GM10248 (cell line): ENCODE data around the gene GTF2F1.

ENCODE experiments used
- CTCF ChIA-PET: fragments of 300-600 bp; sonication (Branson Sonifier 250); formaldehyde crosslinking; extraction: SDS; loops from one replicate; lab custom pipeline; 2021; ENCODE audit warnings: antibody characterized with exemption; lab: Yijun Ruan, JAX
- POLR2A ChIA-PET: fragments of 350-650 bp; sonication (Branson Sonifier 250); formaldehyde crosslinking; extraction: SDS; loops from one replicate; lab custom pipeline; 2020; ENCODE audit warnings: antibody characterized with exemption; lab: Yijun Ruan, JAX
- DNase-seq: peaks from one replicate; pipeline ENCODE4 v3.0.0; 2012; ENCODE audit errors: extremely low spot score
- TF ChIP-seq, protein P1 (sequence below): IDR thresholded peaks from 2 replicates; pipeline ENCODE4 v1.5.1; 2012; ENCODE audit warnings: mild to moderate bottlenecking, low read depth; ENCODE audit errors: extremely low read depth, missing control alignments, control extremely low read depth

The GTF2F1 gene, protein sequence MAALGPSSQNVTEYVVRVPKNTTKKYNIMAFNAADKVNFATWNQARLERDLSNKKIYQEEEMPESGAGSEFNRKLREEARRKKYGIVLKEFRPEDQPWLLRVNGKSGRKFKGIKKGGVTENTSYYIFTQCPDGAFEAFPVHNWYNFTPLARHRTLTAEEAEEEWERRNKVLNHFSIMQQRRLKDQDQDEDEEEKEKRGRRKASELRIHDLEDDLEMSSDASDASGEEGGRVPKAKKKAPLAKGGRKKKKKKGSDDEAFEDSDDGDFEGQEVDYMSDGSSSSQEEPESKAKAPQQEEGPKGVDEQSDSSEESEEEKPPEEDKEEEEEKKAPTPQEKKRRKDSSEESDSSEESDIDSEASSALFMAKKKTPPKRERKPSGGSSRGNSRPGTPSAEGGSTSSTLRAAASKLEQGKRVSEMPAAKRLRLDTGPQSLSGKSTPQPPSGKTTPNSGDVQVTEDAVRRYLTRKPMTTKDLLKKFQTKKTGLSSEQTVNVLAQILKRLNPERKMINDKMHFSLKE

DNA sequence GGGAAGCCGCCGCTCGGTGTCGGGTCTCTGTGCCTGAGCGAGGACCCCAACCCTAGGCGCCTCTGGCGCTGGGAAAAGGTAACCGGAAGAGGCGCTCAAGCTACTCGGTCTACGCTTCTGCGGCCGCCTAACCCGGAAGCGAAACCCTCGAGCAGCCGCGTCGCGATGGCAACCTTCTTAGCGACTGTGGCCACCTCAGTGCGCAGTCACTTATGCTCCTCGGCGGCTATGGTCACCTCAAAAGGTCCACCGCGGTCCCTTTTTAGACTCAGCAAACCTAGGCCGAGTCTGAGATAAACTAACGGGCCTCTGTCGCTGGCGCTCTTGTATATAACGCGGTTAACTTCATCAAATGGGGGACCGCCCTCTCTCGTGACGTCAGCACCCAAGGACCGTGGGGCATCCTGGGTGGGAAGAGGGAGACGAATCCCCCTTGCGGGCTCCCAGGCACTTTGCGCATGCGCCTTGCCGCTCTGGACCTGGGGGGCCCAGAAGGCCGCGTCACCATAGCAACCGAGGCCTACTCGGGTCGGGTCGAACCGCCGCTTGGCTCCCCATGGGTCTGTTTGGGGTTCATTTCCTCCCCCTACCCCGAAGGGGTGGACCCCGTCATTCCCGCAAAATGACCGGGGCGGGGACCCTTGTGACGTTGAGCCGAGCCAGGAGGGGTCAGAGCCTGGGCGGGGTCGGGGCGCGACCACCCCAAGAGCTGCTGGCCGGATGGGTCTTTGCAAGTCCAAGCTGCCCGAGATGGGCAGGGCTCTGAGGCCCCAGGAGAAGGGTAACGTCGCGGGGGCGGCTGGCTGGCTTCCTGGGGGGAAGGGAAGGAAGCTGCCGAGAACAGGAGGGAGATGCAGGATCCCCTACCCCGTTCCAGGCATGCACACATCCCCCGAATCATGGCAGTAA lies at the start of gene GTF2F1:
TSS of gene GTF2F1 (minus strand) at position 91 of the 909 bp plus-strand sequence. CDS start 169 bp downstream, outside the sequence.
- ChIA-PET CTCF (interaction anchor here (1.3 to 1.5 kb wide), 3 partner anchors 16 to 174 kb away, joined by 3 to 5 read pairs (median 4); no protein-coding TSS in a partner anchor), POLR2A (interaction anchor here (0.6 to 1.4 kb wide), 4 partner anchors 11 to 206 kb away, joined by 4 to 6 read pairs (median 4); partner anchors contain the start of gene ALKBH7)
- peak; percentile 98 for DNase-seq
- TF ChIP-seq, protein P1, sequence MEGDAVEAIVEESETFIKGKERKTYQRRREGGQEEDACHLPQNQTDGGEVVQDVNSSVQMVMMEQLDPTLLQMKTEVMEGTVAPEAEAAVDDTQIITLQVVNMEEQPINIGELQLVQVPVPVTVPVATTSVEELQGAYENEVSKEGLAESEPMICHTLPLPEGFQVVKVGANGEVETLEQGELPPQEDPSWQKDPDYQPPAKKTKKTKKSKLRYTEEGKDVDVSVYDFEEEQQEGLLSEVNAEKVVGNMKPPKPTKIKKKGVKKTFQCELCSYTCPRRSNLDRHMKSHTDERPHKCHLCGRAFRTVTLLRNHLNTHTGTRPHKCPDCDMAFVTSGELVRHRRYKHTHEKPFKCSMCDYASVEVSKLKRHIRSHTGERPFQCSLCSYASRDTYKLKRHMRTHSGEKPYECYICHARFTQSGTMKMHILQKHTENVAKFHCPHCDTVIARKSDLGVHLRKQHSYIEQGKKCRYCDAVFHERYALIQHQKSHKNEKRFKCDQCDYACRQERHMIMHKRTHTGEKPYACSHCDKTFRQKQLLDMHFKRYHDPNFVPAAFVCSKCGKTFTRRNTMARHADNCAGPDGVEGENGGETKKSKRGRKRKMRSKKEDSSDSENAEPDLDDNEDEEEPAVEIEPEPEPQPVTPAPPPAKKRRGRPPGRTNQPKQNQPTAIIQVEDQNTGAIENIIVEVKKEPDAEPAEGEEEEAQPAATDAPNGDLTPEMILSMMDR: no peak

GRCh38 chr19:6442087-6442688 lies 49.2 kb upstream of the GTF2F1 start:
- DNase-seq: no peak
- POLR2A ChIA-PET: no interaction called here
- CTCF ChIA-PET: no interaction called here
- TF ChIP-seq, protein P1: no peak

- CTCF ChIA-PET: interaction anchor here (1.0 kb wide), 1 partner anchor 297 kb away, joined by 3 read pairs; the partner anchor contains the start of gene GPR108
Observed at GRCh38 chr19:6440905-6441304, 47.9 kb upstream of the GTF2F1 start.

GRCh38 chr19:6439743-6440142 lies 46.8 kb upstream of the GTF2F1 start:
- TF ChIP-seq, protein P1: no peak
- ChIA-PET CTCF (no interaction called here), POLR2A (no interaction called here)
- no peak for DNase-seq

More at GRCh38 chr19:6440905-6441304, 47.9 kb upstream of the GTF2F1 start:
- TF ChIP-seq, protein P1: no peak
- DNase-seq: no peak
- POLR2A ChIA-PET: no interaction called here

- ChIA-PET CTCF (no interaction called here), POLR2A (no interaction called here)
- TF ChIP-seq, protein P1: no peak
Observed at GRCh38 chr19:6433663-6434062, 40.7 kb upstream of the GTF2F1 start, which contains the start of gene SLC25A41. Gene SLC25A41, minus strand, starts transcription at chr19:6433763. Its CDS starts 70 bp downstream, at chr19:6433693.

More at GRCh38 chr19:6433663-6434062, 40.7 kb upstream of the GTF2F1 start, which contains the start of gene SLC25A41:
- no peak for DNase-seq
